H9 (cell line): ENCODE measurements around the gene CDH4. TPM values are rescaled to one million over a fixed set of nuclear protein-coding genes. Genes with fewer than 3 reads are reported as not detected.

Experiments
- DNase-seq: peaks from one replicate; pipeline ENCODE4 v3.0.0-alpha.2; 2017
- H2AFZ ChIP-seq: one replicate; pipeline ENCODE4 v1.6.1; 2013; ENCODE audit warnings: mild to moderate bottlenecking, low read length, control low read depth, moderate library complexity
- H2AK5ac ChIP-seq: 2 replicates; pipeline ENCODE4 v1.6.1; 2013; ENCODE audit warnings: low read length, control low read depth, mixed read lengths; ENCODE audit not compliant: insufficient read length
- H2BK120ac ChIP-seq: one replicate; pipeline ENCODE4 v1.6.1; 2013; ENCODE audit warnings: low read depth, mild to moderate bottlenecking, low read length, control low read depth, inconsistent platforms; ENCODE audit not compliant: poor library complexity, severe bottlenecking
- H2BK12ac ChIP-seq: 2 replicates; pipeline ENCODE4 v1.6.1; 2013; ENCODE audit warnings: low read length, control low read depth, mixed read lengths, low read depth; ENCODE audit not compliant: insufficient read length
- H2BK15ac ChIP-seq: 2 replicates; pipeline ENCODE4 v1.6.1; 2013; ENCODE audit warnings: low read depth, low read length, control low read depth
- H2BK20ac ChIP-seq: one replicate; pipeline ENCODE4 v1.6.1; 2013; ENCODE audit warnings: low read depth, mild to moderate bottlenecking, low read length, control low read depth, inconsistent platforms; ENCODE audit not compliant: poor library complexity, severe bottlenecking
- H2BK5ac ChIP-seq: 2 replicates; pipeline ENCODE4 v1.6.1; 2013; ENCODE audit warnings: low read length, control low read depth, mixed read lengths; ENCODE audit not compliant: insufficient read length
- H3K14ac ChIP-seq: 2 replicates; pipeline ENCODE4 v1.6.1; 2013; ENCODE audit warnings: low read length, control low read depth; ENCODE audit not compliant: insufficient read depth
- H3K18ac ChIP-seq: 2 replicates; pipeline ENCODE4 v1.6.1; 2013; ENCODE audit warnings: low read depth, mild to moderate bottlenecking, mixed read lengths, low read length, control low read depth; ENCODE audit not compliant: insufficient read length
- H3K23ac ChIP-seq: 2 replicates; pipeline ENCODE4 v1.6.1; 2013; ENCODE audit warnings: low read length, control low read depth, mixed read lengths, low read depth; ENCODE audit not compliant: insufficient read length
- H3K23me2 ChIP-seq: 2 replicates; pipeline ENCODE4 v1.6.1; 2013; ENCODE audit warnings: low read depth, mild to moderate bottlenecking, mixed read lengths, low read length, control low read depth; ENCODE audit not compliant: insufficient read length, poor library complexity, severe bottlenecking
- H3K27ac ChIP-seq: 2 replicates; pipeline ENCODE4 v1.5.1; 2013; ENCODE audit warnings: low read length, control low read depth, mixed read lengths, low read depth; ENCODE audit not compliant: insufficient read length
- H3K27me3 ChIP-seq: 2 replicates; pipeline ENCODE4 v1.6.1; 2013; ENCODE audit warnings: low read length, control low read depth, inconsistent platforms; ENCODE audit not compliant: insufficient read depth
- H3K4ac ChIP-seq: 2 replicates; pipeline ENCODE4 v1.6.1; 2013; ENCODE audit warnings: low read depth, mild to moderate bottlenecking, control low read depth, inconsistent platforms, low read length, moderate library complexity
- H3K4me1 ChIP-seq: 2 replicates; pipeline ENCODE4 v1.6.1; 2013; ENCODE audit warnings: low read length, control low read depth, inconsistent platforms; ENCODE audit not compliant: insufficient read depth
- H3K4me2 ChIP-seq: 2 replicates; pipeline ENCODE4 v1.6.1; 2013; ENCODE audit warnings: low read length, control low read depth, mixed read lengths; ENCODE audit not compliant: insufficient read length, insufficient read depth
- H3K56ac ChIP-seq: 2 replicates; pipeline ENCODE4 v1.6.1; 2013; ENCODE audit warnings: low read depth, mild to moderate bottlenecking, mixed read lengths, low read length, control low read depth; ENCODE audit not compliant: insufficient read length
- H3K79me1 ChIP-seq: 2 replicates; pipeline ENCODE4 v1.6.1; 2013; ENCODE audit warnings: low read depth, mild to moderate bottlenecking, moderate library complexity, low read length, control low read depth, inconsistent platforms; ENCODE audit not compliant: insufficient read depth, poor library complexity, severe bottlenecking
- H3K79me2 ChIP-seq: 2 replicates; pipeline ENCODE4 v1.6.1; 2013; ENCODE audit warnings: low read length, control low read depth, inconsistent platforms; ENCODE audit not compliant: insufficient read depth
- H3K9ac ChIP-seq: 2 replicates; pipeline ENCODE4 v1.6.1; 2013; ENCODE audit warnings: low read length, control low read depth, mixed read lengths; ENCODE audit not compliant: insufficient read length; ENCODE audit errors: extremely low read depth
- H3K9me3 ChIP-seq: one replicate; pipeline ENCODE4 v1.6.1; 2013; ENCODE audit warnings: low read depth, low read length, inconsistent platforms; ENCODE audit not compliant: control insufficient read depth
- H3T11ph ChIP-seq: one replicate; pipeline ENCODE4 v1.6.1; 2013; ENCODE audit warnings: mild to moderate bottlenecking, low read length, control low read depth, inconsistent platforms
- H4K20me1 ChIP-seq: one replicate; pipeline ENCODE4 v1.6.1; 2013; ENCODE audit not compliant: control insufficient read depth, insufficient read length, insufficient read depth
- H4K5ac ChIP-seq: 2 replicates; pipeline ENCODE4 v1.6.1; 2013; ENCODE audit warnings: low read depth, mild to moderate bottlenecking, mixed read lengths, low read length, control low read depth; ENCODE audit not compliant: insufficient read length
- H4K8ac ChIP-seq: replicated peaks from 2 replicates; pipeline ENCODE4 v1.6.1; 2013; ENCODE audit warnings: low read length, control low read depth, mixed read lengths, low read depth; ENCODE audit not compliant: insufficient read length
- H4K91ac ChIP-seq: 2 replicates; pipeline ENCODE4 v1.6.1; 2013; ENCODE audit warnings: low read depth, mild to moderate bottlenecking, moderate library complexity, mixed read lengths, low read length, control low read depth; ENCODE audit not compliant: insufficient read length
- H3K27ac Mint-ChIP-seq, 3 experiments: 2 replicates in 2 of 3; 3 replicates in 1 of 3; pipeline ENCODE4 v1.8.0; 2020 to 2021; ENCODE audit warnings: mixed read lengths in 3 of 3, mild to moderate bottlenecking in 1 of 3, moderate library complexity in 1 of 3
- H3K27me3 Mint-ChIP-seq: 2 replicates; pipeline ENCODE4 v1.8.0; 2021; ENCODE audit warnings: low read depth, mild to moderate bottlenecking, moderate library complexity, mixed read lengths
- H3K36me3 Mint-ChIP-seq, 3 experiments: 2 replicates in 2 of 3; 3 replicates in 1 of 3; pipeline ENCODE4 v1.8.0; 2020 to 2021; ENCODE audit warnings: low read depth in 3 of 3, mixed read lengths in 3 of 3; ENCODE audit not compliant: insufficient read depth in 1 of 3
- H3K4me1 Mint-ChIP-seq, 2 experiments: 2 replicates each; pipeline ENCODE4 v1.8.0; 2020; ENCODE audit warnings: mixed read lengths in 2 of 2
- H3K4me3 Mint-ChIP-seq, 2 experiments: 2 replicates in 1 of 2; 3 replicates in 1 of 2; pipeline ENCODE4 v1.8.0; 2020 to 2021; ENCODE audit warnings: mild to moderate bottlenecking in 2 of 2, mixed read lengths in 2 of 2, moderate library complexity in 1 of 2
- H3K9me3 Mint-ChIP-seq, 2 experiments: 2 replicates in 1 of 2; 3 replicates in 1 of 2; pipeline ENCODE4 v1.8.0; 2020; ENCODE audit warnings: mild to moderate bottlenecking in 2 of 2, mixed read lengths in 2 of 2, moderate library complexity in 1 of 2
- WGBS: extraction: QIAGEN DNeasy Blood & Tissue Kit; methylation state at CpG from one replicate; pipeline ENCODE4 v1.1.7; 2013; ENCODE audit warnings: missing lambda C conversion rate, low lambda C conversion rate, mixed read lengths; ENCODE audit not compliant: insufficient read length; ENCODE audit errors: extremely low coverage; 5-methylcytosine and 5-hydroxymethylcytosine counted together
- total RNA-seq: library from RNA; stranded (reverse); gene quantifications from 2 replicates; pipeline ENCODE4 v1.2.1, GENCODE V29; 2021
- TF ChIP-seq, protein P1 (sequence below): fragments of 200-600 bp; sonication (generic); conservative IDR thresholded peaks from 3 replicates; pipeline ENCODE4 v1.8.0; 2021; ENCODE audit warnings: antibody characterized with exemption, mild to moderate bottlenecking

Gene CDH4
- total RNA-seq, 1 experiment from 2014 or later: 3.0 TPM

DNA sequence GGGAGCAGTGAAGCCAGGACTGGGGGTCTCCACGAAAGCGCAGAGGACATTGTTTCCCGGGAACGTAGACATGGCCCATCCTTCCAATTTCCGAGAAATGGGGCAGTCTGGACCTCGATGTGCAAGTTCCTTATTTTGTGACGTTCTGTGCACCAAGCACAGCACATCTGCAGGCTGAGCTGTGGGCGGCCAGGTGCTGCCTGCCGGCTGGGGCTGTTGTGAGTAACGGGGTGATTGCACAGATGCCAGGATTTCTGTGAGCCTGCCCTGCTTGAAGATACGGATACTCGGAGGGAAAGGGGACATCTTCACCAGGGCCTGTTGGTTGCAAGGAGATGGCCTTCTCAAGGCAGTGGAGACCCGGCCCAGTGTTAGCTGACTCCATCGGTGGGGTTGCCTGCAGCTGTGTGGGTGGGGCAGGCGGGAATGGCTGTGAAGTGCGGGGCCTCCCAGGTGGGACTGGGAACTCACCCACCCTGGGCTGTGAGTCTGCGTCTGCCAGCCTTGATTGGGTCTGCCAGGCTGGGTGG lies 27.6 kb downstream of the CDH4 start:
- Mint-ChIP-seq H3K36me3 (peaks cover 4 to 6% (median 5%) of the 10 kb centered on the region in 3 experiments), H3K27me3 (peaks cover 22% of the 10 kb centered on the region), H3K27ac (no peak overlapping the region; a peak in 1 of 7 replicates), H3K4me3 (no peak overlapping the region), H3K4me1 (peaks cover 3% of the 10 kb centered on the region in 2 experiments; a peak in 1 of 4 replicates), H3K9me3 (peaks cover 21 to 27% of the 10 kb centered on the region in 2 experiments)
- H3K79me2 ChIP-seq: no peaks in the 10 kb centered on the region
- no peaks in the 10 kb centered on the region for H3K9me3 ChIP-seq
- H2AFZ ChIP-seq: no peak overlapping the region
- no peak overlapping the region for H3K27ac ChIP-seq
- H3K23me2 ChIP-seq: no peaks in the 10 kb centered on the region
- no CpG with 5 or more reads among the region's 17 CpGs for WGBS
- H3K56ac ChIP-seq: no peak overlapping the region
- H4K20me1 ChIP-seq: no peaks in the 10 kb centered on the region
- H3K27me3 ChIP-seq: no peaks in the 10 kb centered on the region; the same call in 1 of the 2 replicates
- H2BK120ac ChIP-seq: no peak overlapping the region
- no peak overlapping the region for H2BK15ac ChIP-seq
- no peak overlapping the region for H3K4ac ChIP-seq
- H3K18ac ChIP-seq: no peak overlapping the region
- H2BK12ac ChIP-seq: no peak overlapping the region
- H3K9ac ChIP-seq: no peak overlapping the region
- no peak overlapping the region for H4K5ac ChIP-seq
- H4K91ac ChIP-seq: no peak overlapping the region
- no peaks in the 10 kb centered on the region for H3K4me1 ChIP-seq
- H4K8ac ChIP-seq: no peak overlapping the region
- no peak overlapping the region for H3K4me2 ChIP-seq
- H3T11ph ChIP-seq: no peak overlapping the region
- H2BK5ac ChIP-seq: no peak overlapping the region
- no peak for DNase-seq
- H3K79me1 ChIP-seq: no peaks in the 10 kb centered on the region
- TF ChIP-seq, protein P1, sequence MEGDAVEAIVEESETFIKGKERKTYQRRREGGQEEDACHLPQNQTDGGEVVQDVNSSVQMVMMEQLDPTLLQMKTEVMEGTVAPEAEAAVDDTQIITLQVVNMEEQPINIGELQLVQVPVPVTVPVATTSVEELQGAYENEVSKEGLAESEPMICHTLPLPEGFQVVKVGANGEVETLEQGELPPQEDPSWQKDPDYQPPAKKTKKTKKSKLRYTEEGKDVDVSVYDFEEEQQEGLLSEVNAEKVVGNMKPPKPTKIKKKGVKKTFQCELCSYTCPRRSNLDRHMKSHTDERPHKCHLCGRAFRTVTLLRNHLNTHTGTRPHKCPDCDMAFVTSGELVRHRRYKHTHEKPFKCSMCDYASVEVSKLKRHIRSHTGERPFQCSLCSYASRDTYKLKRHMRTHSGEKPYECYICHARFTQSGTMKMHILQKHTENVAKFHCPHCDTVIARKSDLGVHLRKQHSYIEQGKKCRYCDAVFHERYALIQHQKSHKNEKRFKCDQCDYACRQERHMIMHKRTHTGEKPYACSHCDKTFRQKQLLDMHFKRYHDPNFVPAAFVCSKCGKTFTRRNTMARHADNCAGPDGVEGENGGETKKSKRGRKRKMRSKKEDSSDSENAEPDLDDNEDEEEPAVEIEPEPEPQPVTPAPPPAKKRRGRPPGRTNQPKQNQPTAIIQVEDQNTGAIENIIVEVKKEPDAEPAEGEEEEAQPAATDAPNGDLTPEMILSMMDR: no peak
- H2BK20ac ChIP-seq: no peak overlapping the region
- no peak overlapping the region for H2AK5ac ChIP-seq
- H3K14ac ChIP-seq: no peak overlapping the region
- H3K23ac ChIP-seq: no peak overlapping the region
